Peyer's patch (tissue), 4 donors: ENCODE results near the gene MANEAL.

ENCODE experiments used
- CTCF ChIP-seq, 6 experiments: fragments of 450-650 bp in 4 of 6; fragments of 200-600 bp in 2 of 6; sonication (generic) in 1 of 6; IDR thresholded peaks; one replicate each; pipeline ENCODE4 v1.5.1; 2017 to 2019; ENCODE audit warnings: antibody characterized with exemption in 6 of 6, mild to moderate bottlenecking in 3 of 6, moderate library complexity in 1 of 6
- POLR2A ChIP-seq, 2 donors: fragments of 450-650 bp; IDR thresholded peaks; one replicate each; pipeline ENCODE4 v1.5.1; 2017; ENCODE audit warnings: antibody characterized with exemption in 2 of 2, mild to moderate bottlenecking in 2 of 2, moderate library complexity in 2 of 2

GRCh38 chr1:37807220-37807554, 13.5 kb downstream of the MANEAL start:
- TF ChIP-seq CTCF (IDR thresholded peaks at IDR 0.05) (no peak), POLR2A (IDR thresholded peaks at IDR 0.05) (no peak)
